ENCODE results near the gene CTIF.

CTIF gene

DNA sequence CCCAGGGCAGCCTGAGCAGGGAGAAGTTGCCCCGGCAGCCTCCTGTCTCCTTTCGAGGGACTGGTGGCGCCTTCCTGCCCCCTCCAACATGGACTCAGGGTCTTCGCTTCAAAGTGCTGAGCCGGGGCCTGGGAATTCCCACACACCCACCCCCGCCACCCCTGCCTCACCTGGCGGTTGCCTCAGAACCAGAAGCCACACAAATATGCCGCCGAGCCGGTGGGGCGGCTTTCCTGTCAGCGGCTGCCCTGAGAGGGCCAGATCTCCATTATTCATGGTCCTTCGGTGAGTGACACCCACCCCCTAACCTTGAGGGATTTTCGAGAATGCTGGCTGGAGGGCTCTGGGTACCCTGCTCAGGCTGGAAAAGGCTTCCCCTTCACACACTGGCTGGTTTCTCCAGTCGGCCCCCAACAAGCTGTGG, 340.2 kb downstream of the CTIF start:
- Histone ChIP-seq H3K4me3 (ENCODE audit: low read length) (no peak overlapping the region), H3K27me3 (ENCODE audit: control insufficient read depth, insufficient read depth, low read length) (no peaks in the 10 kb centered on the region), H3K9me3 (ENCODE audit: control insufficient read depth, insufficient read depth, low read length) (no peaks in the 10 kb centered on the region), H3K4me1 (ENCODE audit: control insufficient read depth, insufficient read depth, low read length) (peaks cover 7% of the 10 kb centered on the region; the same call in 1 of the 2 replicates), H3K36me3 (ENCODE audit: control insufficient read depth, insufficient read depth, low read length) (no peaks in the 10 kb centered on the region), H3K27ac (ENCODE audit: low read length) (no peak overlapping the region)
- no CpG with 5 or more reads among the region's 15 CpGs for WGBS (ENCODE audit: insufficient coverage, insufficient read length)
- DNase-seq (ENCODE audit: low read depth, low spot score) = no peak

DNA sequence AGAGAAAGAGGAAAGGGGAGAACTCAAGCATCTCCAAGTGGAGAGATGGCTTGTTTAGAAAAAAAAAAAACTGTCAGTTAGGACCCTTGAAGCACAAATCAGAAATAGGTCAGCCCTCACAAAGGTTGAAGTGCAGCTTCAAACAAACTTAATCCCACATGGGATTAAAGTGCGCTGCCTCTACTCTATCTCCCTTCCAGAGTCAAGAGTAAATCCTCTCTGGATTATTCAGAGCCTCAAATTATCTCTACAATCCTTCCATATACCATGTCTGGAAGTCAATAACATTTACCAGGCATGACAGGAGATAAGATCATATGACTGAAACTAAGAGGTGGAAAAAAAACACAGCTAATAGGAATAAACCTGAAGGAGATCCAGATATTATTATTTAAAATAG, 342.1 kb downstream of the CTIF start:
- no peak for DNase-seq (ENCODE audit: low read depth, low spot score)
- no peak overlapping the region for H3K4me3 ChIP-seq (ENCODE audit: low read length)
- no peak overlapping the region for H3K27ac ChIP-seq (ENCODE audit: low read length)
- H3K4me1 ChIP-seq (ENCODE audit: control insufficient read depth, insufficient read depth, low read length) = peaks cover 7% of the 10 kb centered on the region; the same call in 1 of the 2 replicates
- no peaks in the 10 kb centered on the region for H3K9me3 ChIP-seq (ENCODE audit: control insufficient read depth, insufficient read depth, low read length)
- H3K36me3 ChIP-seq (ENCODE audit: control insufficient read depth, insufficient read depth, low read length) = no peaks in the 10 kb centered on the region
- no CpG with 5 or more reads among the region's 1 CpG for WGBS (ENCODE audit: insufficient coverage, insufficient read length)
- no peaks in the 10 kb centered on the region for H3K27me3 ChIP-seq (ENCODE audit: control insufficient read depth, insufficient read depth, low read length)

- WGBS (ENCODE audit: insufficient coverage, insufficient read length) = no CpG with 5 or more reads among the region's 4 CpGs
- no peak for DNase-seq (ENCODE audit: low read depth, low spot score)
- H3K27ac ChIP-seq (ENCODE audit: low read length) = no peak overlapping the region
- no peak overlapping the region for H3K4me3 ChIP-seq (ENCODE audit: low read length)
- H3K4me1 ChIP-seq (ENCODE audit: control insufficient read depth, insufficient read depth, low read length) = peaks cover 7% of the 10 kb centered on the region; the same call in 1 of the 2 replicates
- H3K27me3 ChIP-seq (ENCODE audit: control insufficient read depth, insufficient read depth, low read length) = no peaks in the 10 kb centered on the region
- H3K36me3 ChIP-seq (ENCODE audit: control insufficient read depth, insufficient read depth, low read length) = no peaks in the 10 kb centered on the region
- no peaks in the 10 kb centered on the region for H3K9me3 ChIP-seq (ENCODE audit: control insufficient read depth, insufficient read depth, low read length)
Observed at GRCh38 chr18:48882379-48882778, 343.5 kb downstream of the CTIF start.

GRCh38 chr18:48884306-48884705, 345.5 kb downstream of the CTIF start:
- Histone ChIP-seq H3K36me3 (ENCODE audit: control insufficient read depth, insufficient read depth, low read length) (no peaks in the 10 kb centered on the region), H3K9me3 (ENCODE audit: control insufficient read depth, insufficient read depth, low read length) (no peaks in the 10 kb centered on the region), H3K27ac (ENCODE audit: low read length) (no peak overlapping the region), H3K4me1 (ENCODE audit: control insufficient read depth, insufficient read depth, low read length) (peaks cover 2% of the 10 kb centered on the region; the same call in 1 of the 2 replicates), H3K27me3 (ENCODE audit: control insufficient read depth, insufficient read depth, low read length) (no peaks in the 10 kb centered on the region), H3K4me3 (ENCODE audit: low read length) (no peak overlapping the region)
- WGBS (ENCODE audit: insufficient coverage, insufficient read length) = no CpG with 5 or more reads among the region's 4 CpGs
- no peak for DNase-seq (ENCODE audit: low read depth, low spot score)

- Histone ChIP-seq H3K4me3 (ENCODE audit: low read length) (no peak overlapping the region), H3K27ac (ENCODE audit: low read length) (no peak overlapping the region), H3K9me3 (ENCODE audit: control insufficient read depth, insufficient read depth, low read length) (no peaks in the 10 kb centered on the region), H3K27me3 (ENCODE audit: control insufficient read depth, insufficient read depth, low read length) (no peaks in the 10 kb centered on the region), H3K36me3 (ENCODE audit: control insufficient read depth, insufficient read depth, low read length) (no peaks in the 10 kb centered on the region), H3K4me1 (ENCODE audit: control insufficient read depth, insufficient read depth, low read length) (peaks cover 5% of the 10 kb centered on the region; the same call in 1 of the 2 replicates)
- DNase-seq (ENCODE audit: low read depth, low spot score) = no peak
- no CpG with 5 or more reads among the region's 4 CpGs for WGBS (ENCODE audit: insufficient coverage, insufficient read length)
Observed at GRCh38 chr18:48884771-48885170, 345.9 kb downstream of the CTIF start.

DNA sequence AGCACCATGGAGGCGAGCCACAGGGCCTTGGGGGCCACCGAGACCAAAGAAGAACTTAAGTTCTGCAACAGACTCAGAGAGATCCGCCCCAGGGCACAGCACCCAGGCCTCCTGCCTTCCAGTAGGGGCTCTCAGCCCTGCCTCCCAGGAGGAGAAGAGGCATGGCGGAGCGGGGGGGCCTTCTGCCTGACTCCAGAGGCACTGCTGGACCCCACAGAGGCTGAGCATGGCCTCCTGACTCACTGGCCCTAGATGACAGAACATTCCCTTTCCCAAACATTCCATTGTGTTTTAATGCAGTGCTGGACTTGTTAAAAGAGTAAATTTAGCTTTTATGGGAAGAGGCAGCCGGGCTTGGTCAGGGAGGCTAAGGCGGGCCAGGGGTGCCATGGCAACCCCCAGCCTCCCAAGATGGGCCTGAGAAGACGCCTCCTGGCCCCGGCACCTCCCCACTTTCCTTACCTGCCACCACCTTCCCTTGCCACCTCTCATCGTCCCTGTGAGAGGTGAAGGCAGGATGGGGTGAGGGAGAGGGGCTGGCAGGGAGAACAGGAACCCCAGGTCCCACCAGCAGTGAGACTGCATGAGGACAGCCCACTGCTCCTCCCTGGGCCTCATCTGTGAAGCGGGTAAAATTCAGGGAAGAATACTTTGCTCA, 346.6 kb downstream of the CTIF start:
- Histone ChIP-seq H3K36me3 (ENCODE audit: control insufficient read depth, insufficient read depth, low read length) (no peaks in the 10 kb centered on the region), H3K4me3 (ENCODE audit: low read length) (no peak overlapping the region), H3K4me1 (ENCODE audit: control insufficient read depth, insufficient read depth, low read length) (peaks cover 5% of the 10 kb centered on the region; the same call in 1 of the 2 replicates), H3K27ac (ENCODE audit: low read length) (no peak overlapping the region), H3K27me3 (ENCODE audit: control insufficient read depth, insufficient read depth, low read length) (no peaks in the 10 kb centered on the region), H3K9me3 (ENCODE audit: control insufficient read depth, insufficient read depth, low read length) (no peaks in the 10 kb centered on the region)
- no CpG with 5 or more reads among the region's 11 CpGs for whole genome bisulfite sequencing (ENCODE audit: insufficient coverage, insufficient read length)
- DNase-seq (ENCODE audit: low read depth, low spot score) = no peak

DNA sequence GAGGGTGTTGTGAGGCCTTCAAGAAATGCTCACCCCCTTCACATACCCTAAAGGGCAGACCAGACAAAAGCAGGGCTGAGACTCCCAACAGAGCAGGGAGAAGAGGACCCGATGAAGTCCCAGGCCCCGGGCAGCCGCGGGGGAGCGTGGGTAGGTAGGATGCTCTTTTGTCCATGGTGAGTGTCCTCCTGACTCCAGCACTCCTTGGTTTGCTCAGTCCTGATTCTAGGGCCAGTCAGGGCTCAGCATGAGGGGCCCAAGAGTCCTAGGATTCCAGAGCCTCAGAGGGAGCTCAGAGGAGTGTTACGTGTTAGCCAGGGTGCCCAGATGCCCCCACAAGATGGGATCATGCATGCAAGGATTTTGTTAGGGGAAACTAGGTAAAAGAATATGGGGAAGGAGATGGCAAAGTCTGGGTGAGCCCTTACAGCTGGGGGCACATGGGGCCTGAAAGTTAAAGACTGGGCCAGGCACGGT, 347.1 kb downstream of the CTIF start:
- Histone ChIP-seq H3K27me3 (ENCODE audit: control insufficient read depth, insufficient read depth, low read length) (no peaks in the 10 kb centered on the region), H3K9me3 (ENCODE audit: control insufficient read depth, insufficient read depth, low read length) (no peaks in the 10 kb centered on the region), H3K27ac (ENCODE audit: low read length) (no peak overlapping the region), H3K36me3 (ENCODE audit: control insufficient read depth, insufficient read depth, low read length) (no peaks in the 10 kb centered on the region), H3K4me3 (ENCODE audit: low read length) (no peak overlapping the region), H3K4me1 (ENCODE audit: control insufficient read depth, insufficient read depth, low read length) (peaks cover 5% of the 10 kb centered on the region; the same call in 1 of the 2 replicates)
- no CpG with 5 or more reads among the region's 7 CpGs for WGBS (ENCODE audit: insufficient coverage, insufficient read length)
- no peak for DNase-seq (ENCODE audit: low read depth, low spot score)

DNA sequence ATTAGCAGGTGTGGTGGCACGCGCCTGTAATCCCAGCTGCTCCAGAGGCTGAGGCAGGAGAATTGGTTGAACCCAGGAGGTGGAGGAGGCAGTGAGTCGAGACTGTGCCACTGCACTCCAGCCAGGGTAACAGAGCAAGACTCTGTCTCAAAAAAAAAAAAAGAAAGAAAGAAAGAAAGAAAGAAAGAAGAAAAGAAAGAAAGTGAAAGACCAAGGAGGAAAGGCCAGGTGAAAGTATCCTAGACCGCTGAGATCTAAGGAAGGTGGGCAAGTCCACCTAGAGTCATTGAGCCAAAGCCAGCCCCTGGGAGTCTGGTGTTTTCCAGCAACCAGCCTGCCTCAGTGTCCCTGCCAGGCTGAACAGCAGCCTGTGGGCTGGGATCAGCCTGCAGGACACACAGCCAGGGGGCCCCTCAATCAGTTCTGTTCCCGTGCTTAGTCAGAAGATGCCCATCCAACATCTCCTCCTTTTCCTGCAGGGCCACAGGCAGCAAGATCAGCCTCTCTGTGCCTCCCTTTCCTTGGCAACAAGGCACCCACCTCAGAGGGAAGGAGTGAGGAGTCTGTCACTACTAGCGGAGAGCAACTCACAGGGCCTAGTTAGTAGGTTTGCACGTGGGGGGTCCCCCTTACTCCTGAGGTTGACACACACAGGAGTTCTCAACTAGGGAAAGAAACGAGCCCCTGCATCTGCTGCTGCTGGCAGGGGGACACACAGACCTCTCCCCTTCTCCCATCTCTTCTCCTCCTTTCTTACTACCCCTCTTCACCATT, 347.9 kb downstream of the CTIF start:
- H3K36me3 ChIP-seq (ENCODE audit: control insufficient read depth, insufficient read depth, low read length) = no peaks in the 10 kb centered on the region
- H3K9me3 ChIP-seq (ENCODE audit: control insufficient read depth, insufficient read depth, low read length) = no peaks in the 10 kb centered on the region
- peaks cover 5% of the 10 kb centered on the region; the same call in 1 of the 2 replicates for H3K4me1 ChIP-seq (ENCODE audit: control insufficient read depth, insufficient read depth, low read length)
- no peak overlapping the region for H3K4me3 ChIP-seq (ENCODE audit: low read length)
- no peak overlapping the region for H3K27ac ChIP-seq (ENCODE audit: low read length)
- DNase-seq (ENCODE audit: low read depth, low spot score) = no peak
- WGBS (ENCODE audit: insufficient coverage, insufficient read length) = no CpG with 5 or more reads among the region's 8 CpGs
- no peaks in the 10 kb centered on the region for H3K27me3 ChIP-seq (ENCODE audit: control insufficient read depth, insufficient read depth, low read length)

- Histone ChIP-seq H3K4me1 (ENCODE audit: control insufficient read depth, insufficient read depth, low read length) (peaks cover 5% of the 10 kb centered on the region; the same call in 1 of the 2 replicates), H3K4me3 (ENCODE audit: low read length) (no peak overlapping the region), H3K36me3 (ENCODE audit: control insufficient read depth, insufficient read depth, low read length) (no peaks in the 10 kb centered on the region), H3K27me3 (ENCODE audit: control insufficient read depth, insufficient read depth, low read length) (no peaks in the 10 kb centered on the region), H3K27ac (ENCODE audit: low read length) (no peak overlapping the region), H3K9me3 (ENCODE audit: control insufficient read depth, insufficient read depth, low read length) (no peaks in the 10 kb centered on the region)
- no peak for DNase-seq (ENCODE audit: low read depth, low spot score)
- WGBS (ENCODE audit: insufficient coverage, insufficient read length) = no CpG with 5 or more reads among the region's 12 CpGs
Observed at GRCh38 chr18:48887294-48887904, 348.6 kb downstream of the CTIF start.

All from iPS DF 6.9 (cell line).